ENCODE results near the gene AJUBA. TPM values are rescaled to one million over a fixed set of nuclear protein-coding genes. Genes with fewer than 3 reads are reported as not detected.
"Not testable (repeated sequence)": the region's sequence is repeated elsewhere in the genome, so short reads cannot be mapped to it uniquely, and the experiment has no call there.

AJUBA gene
- total RNA-seq, 4 donors from 2014 or later, result 6.8 to 51.7 (median 27.1) TPM

- H3K4me3 ChIP-seq, result no peak overlapping the region
- TF ChIP-seq POLR2A (IDR thresholded peaks at IDR 0.05), result no peak
- TF ChIP-seq CTCF (IDR thresholded peaks at IDR 0.05), result no peak
- no peaks in the 10 kb centered on the region for H3K36me3 ChIP-seq
- H3K27me3 ChIP-seq, result no peaks in the 10 kb centered on the region
- no peak overlapping the region for H3K27ac ChIP-seq
- intact Hi-C loops (cut with DNase I; ENCODE audit: low total_unique reads), result no loop called here
- no peaks in the 10 kb centered on the region for H3K4me1 ChIP-seq
- no peak for DNase-seq
- H3K9me3 ChIP-seq, result no peaks in the 10 kb centered on the region
Observed at GRCh38 chr14:23020143-23021128, 38.1 kb upstream of the AJUBA start.

DNA sequence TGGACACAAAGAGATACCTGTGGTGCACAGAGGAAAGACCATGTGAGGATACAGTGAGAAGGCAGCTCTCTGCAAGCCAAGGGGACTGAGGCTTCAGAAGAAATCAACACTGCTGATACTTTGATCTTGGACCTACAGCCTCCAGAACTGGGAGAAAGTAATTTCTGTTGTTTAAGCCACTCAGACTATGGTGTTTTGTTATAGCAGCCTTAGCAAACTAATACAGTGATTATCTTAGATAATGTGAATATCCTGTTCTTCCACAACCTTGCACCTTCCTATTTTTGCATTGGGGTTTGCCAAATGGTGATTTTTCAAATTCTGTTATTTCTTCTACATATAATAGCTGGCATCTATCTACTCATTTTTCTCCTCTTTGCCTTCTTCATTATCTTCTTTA, 35.8 kb upstream of the AJUBA start:
- H3K9me3 ChIP-seq, result no peaks in the 10 kb centered on the region
- H3K36me3 ChIP-seq, result no peaks in the 10 kb centered on the region
- H3K27me3 ChIP-seq, result no peaks in the 10 kb centered on the region
- no peak overlapping the region for H3K4me3 ChIP-seq
- no peak for DNase-seq
- TF ChIP-seq POLR2A (IDR thresholded peaks at IDR 0.05) (no peak), CTCF (IDR thresholded peaks at IDR 0.05) (no peak)
- intact Hi-C loops (cut with DNase I; ENCODE audit: low total_unique reads), result no loop called here
- no peaks in the 10 kb centered on the region for H3K4me1 ChIP-seq
- H3K27ac ChIP-seq, result no peak overlapping the region

DNA sequence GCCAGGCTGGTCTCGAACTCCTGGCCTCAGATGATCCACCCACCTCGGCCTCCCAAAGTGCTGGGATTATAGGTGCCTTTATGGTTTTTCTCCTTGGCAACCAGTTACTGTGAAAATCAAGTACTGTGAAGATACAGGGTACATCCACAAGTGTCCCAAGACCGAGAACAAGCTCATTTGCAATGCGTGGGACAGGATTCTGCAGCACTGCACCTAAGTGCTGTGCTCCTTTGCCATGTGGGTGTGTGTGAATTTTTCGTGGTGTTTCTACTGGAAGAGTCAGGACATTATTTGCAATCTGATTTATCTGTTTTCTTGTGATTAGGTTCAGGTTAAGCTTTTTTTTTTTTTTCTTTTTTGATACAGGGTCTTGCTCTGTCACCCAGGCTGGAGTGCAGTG, 34.7 kb upstream of the AJUBA start:
- no peak overlapping the region for H3K4me3 ChIP-seq
- no peak for DNase-seq
- H3K27me3 ChIP-seq, result no peaks in the 10 kb centered on the region
- no peaks in the 10 kb centered on the region for H3K9me3 ChIP-seq
- intact Hi-C loops (cut with DNase I; ENCODE audit: low total_unique reads), result no loop called here
- no peak overlapping the region for H3K27ac ChIP-seq
- no peaks in the 10 kb centered on the region for H3K4me1 ChIP-seq
- TF ChIP-seq CTCF (IDR thresholded peaks at IDR 0.05), result no peak
- TF ChIP-seq POLR2A (IDR thresholded peaks at IDR 0.05), result no peak
- H3K36me3 ChIP-seq, result no peaks in the 10 kb centered on the region

DNA sequence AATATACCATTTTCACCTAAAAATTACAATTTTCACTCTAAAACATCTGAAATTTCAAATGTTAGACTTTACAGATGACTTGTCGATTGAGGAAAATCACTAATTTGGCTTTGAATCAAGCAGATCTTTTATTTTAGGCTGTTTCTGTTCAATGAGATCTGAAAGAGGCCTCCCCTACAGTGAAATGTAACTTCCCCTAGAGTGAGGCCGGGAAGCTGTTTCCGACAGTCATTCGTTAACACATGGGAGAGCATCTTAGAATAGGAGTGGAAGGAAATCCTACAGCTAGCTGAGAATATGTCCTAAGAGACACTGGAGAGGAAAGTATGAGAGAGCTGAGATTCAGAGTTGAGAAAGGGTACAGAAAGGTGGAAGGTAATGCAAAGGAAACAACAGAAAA, 33.3 kb upstream of the AJUBA start:
- intact Hi-C loops (cut with DNase I; ENCODE audit: low total_unique reads), result no loop called here

DNA sequence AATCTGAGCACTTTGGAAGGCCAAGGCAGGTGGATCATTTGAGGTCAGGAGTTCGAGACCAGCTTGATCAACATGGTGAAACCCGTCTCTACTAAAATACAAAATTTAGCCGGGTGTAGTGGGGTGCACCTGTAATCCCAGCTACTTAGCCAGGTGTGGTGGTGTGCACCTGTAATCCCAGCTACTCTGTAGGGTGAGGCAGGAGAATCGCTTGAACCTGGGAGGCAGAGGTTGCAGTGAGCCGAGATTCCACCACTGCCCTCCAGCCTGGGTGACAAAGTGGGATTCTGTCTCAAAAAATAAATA, 31.4 kb upstream of the AJUBA start:
- H3K36me3 ChIP-seq; H3K9me3 ChIP-seq; DNase-seq; H3K4me1 ChIP-seq; H3K4me3 ChIP-seq; H3K27me3 ChIP-seq; H3K27ac ChIP-seq; intact Hi-C loops (cut with DNase I; ENCODE audit: low total_unique reads): not testable (repeated sequence)

More for the DNA sequence above, 33.3 kb upstream of the AJUBA start:
- Histone ChIP-seq H3K4me1 (no peaks in the 10 kb centered on the region), H3K36me3 (no peaks in the 10 kb centered on the region), H3K27ac (no peak overlapping the region), H3K27me3 (no peaks in the 10 kb centered on the region), H3K4me3 (no peak overlapping the region), H3K9me3 (no peaks in the 10 kb centered on the region)
- no peak for DNase-seq
- TF ChIP-seq CTCF (IDR thresholded peaks at IDR 0.05), result no peak
